HFFc6 (cell line): ENCODE results near the gene SLC9A7. TPM values are rescaled to one million over a fixed set of nuclear protein-coding genes. Genes with fewer than 3 reads are reported as not detected.

ENCODE experiments used
- DNase-seq: peaks from one replicate; pipeline ENCODE4 v3.0.0-alpha.2; 2018
- H3K27ac Mint-ChIP-seq: 2 replicates; pipeline ENCODE4 v1.8.0; 2020; ENCODE audit warnings: mild to moderate bottlenecking, mixed read lengths
- H3K27me3 Mint-ChIP-seq: 2 replicates; pipeline ENCODE4 v1.8.0; 2021; ENCODE audit warnings: mild to moderate bottlenecking, moderate library complexity, mixed read lengths; ENCODE audit not compliant: insufficient read depth
- H3K36me3 Mint-ChIP-seq: 2 replicates; pipeline ENCODE4 v1.8.0; 2021; ENCODE audit warnings: low read depth, mixed read lengths
- H3K4me1 Mint-ChIP-seq: 2 replicates; pipeline ENCODE4 v1.8.0; 2020; ENCODE audit warnings: low read depth, mixed read lengths
- H3K4me3 Mint-ChIP-seq: 2 replicates; pipeline ENCODE4 v1.8.0; 2020; ENCODE audit warnings: mild to moderate bottlenecking, moderate library complexity, mixed read lengths
- H3K9me3 Mint-ChIP-seq: 2 replicates; pipeline ENCODE4 v1.8.0; 2020; ENCODE audit warnings: mild to moderate bottlenecking, mixed read lengths
- total RNA-seq, 6 experiments: library from RNA; stranded (reverse); fragmentation: NEBNext Ultra II Directional; extraction: Animal tissue kit (Norgen Biotek cat#: 25700); gene quantifications; 2 replicates in 1 of 6; 3 replicates in 5 of 6; pipeline ENCODE4 v1.2.3, GENCODE V29; 2021
- TF ChIP-seq, protein P1 (sequence below): fragments of 200-600 bp; sonication (generic); IDR thresholded peaks from 2 replicates; pipeline ENCODE4 v1.5.0; 2021; ENCODE audit warnings: antibody characterized with exemption, mild to moderate bottlenecking

Gene SLC9A7
- total RNA-seq, 6 experiments from 2014 or later: 41.8 to 54.1 (median 45.7) TPM

DNA sequence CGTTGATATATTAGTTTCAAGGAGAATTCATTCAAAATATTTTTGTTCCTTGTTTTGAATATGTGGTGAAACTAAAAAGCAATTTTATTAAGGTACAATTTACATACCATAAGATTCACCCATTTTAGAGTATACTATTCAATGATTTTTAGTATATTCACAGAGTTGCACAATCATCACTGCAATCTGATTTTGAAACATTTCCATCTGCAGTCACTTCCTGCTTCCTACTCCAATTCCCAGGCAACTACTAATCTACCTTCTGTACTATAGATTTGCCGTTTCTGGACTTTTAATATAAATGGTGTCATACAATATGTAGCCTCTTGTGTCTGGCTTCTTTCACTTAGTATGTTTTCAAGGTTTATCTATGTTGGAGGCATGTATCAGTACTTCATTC, 71.3 kb downstream of the SLC9A7 start:
- TF ChIP-seq, protein P1, sequence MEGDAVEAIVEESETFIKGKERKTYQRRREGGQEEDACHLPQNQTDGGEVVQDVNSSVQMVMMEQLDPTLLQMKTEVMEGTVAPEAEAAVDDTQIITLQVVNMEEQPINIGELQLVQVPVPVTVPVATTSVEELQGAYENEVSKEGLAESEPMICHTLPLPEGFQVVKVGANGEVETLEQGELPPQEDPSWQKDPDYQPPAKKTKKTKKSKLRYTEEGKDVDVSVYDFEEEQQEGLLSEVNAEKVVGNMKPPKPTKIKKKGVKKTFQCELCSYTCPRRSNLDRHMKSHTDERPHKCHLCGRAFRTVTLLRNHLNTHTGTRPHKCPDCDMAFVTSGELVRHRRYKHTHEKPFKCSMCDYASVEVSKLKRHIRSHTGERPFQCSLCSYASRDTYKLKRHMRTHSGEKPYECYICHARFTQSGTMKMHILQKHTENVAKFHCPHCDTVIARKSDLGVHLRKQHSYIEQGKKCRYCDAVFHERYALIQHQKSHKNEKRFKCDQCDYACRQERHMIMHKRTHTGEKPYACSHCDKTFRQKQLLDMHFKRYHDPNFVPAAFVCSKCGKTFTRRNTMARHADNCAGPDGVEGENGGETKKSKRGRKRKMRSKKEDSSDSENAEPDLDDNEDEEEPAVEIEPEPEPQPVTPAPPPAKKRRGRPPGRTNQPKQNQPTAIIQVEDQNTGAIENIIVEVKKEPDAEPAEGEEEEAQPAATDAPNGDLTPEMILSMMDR: no peak
- H3K36me3 Mint-ChIP-seq: no peaks in the 10 kb centered on the region
- no peak for DNase-seq
- no peaks in the 10 kb centered on the region for H3K9me3 Mint-ChIP-seq
- no peaks in the 10 kb centered on the region for H3K27me3 Mint-ChIP-seq
- H3K4me1 Mint-ChIP-seq: peaks cover 29% of the 10 kb centered on the region
- H3K27ac Mint-ChIP-seq: no peak overlapping the region
- H3K4me3 Mint-ChIP-seq: no peak overlapping the region

DNA sequence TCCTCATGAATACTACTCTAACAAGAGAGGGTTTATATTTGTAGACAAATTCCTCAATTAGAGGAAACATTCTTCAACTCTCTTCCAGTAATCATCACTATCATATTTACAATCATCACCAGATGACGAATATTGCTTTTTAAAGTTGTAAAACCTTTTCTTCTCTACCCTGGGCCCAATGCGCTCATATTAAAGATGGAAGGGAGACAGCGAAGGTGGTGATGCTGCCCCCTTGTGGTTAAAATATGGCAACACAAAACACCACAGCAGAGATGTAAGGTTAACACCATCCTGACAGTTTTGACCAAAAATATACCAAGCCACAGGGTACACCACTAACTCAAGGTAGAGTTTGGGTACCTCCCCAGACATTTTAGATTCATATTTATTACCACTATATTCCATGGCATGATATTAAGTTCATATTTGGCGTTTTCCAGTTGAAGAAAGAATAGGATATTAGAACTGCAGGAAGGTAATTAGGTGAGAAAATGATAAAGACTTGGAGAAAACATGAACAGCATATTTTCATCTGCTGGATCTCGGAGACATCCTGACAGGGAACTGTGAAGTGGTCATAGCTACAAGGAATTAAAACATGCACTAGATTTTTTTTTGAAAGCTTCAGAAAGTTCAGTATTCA, 72.8 kb downstream of the SLC9A7 start:
- peak; percentile 5 for DNase-seq
- no peaks in the 10 kb centered on the region for H3K9me3 Mint-ChIP-seq
- TF ChIP-seq, protein P1: peak; percentile 85
- H3K4me1 Mint-ChIP-seq: peaks cover 40% of the 10 kb centered on the region
- no peaks in the 10 kb centered on the region for H3K27me3 Mint-ChIP-seq
- H3K4me3 Mint-ChIP-seq: no peak overlapping the region
- H3K27ac Mint-ChIP-seq: no peak overlapping the region
- H3K36me3 Mint-ChIP-seq: peaks cover 4% of the 10 kb centered on the region; the same call in 1 of the 2 replicates

DNA sequence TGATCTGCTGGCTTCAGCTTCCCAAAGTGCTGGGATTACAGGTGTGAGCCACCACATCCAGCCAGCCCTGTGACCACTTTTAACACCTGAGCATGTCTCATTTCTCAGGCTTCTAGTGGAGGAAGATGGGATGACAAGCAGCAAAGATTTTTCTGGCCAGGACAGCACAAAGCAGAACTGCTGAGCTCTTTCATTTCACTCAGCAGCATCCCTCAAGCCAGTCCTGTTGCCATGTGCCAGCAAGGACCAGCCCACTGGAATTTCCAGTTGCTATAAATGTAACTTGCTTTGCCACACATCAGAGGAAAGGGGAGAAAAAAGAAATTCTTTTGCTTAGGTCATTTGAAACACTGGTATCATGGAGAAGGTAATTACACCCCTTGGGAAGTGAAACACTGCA, 75.9 kb downstream of the SLC9A7 start:
- Mint-ChIP-seq H3K27me3 (no peaks in the 10 kb centered on the region), H3K36me3 (peaks cover 4% of the 10 kb centered on the region; the same call in 1 of the 2 replicates), H3K4me1 (peaks cover 40% of the 10 kb centered on the region), H3K9me3 (no peaks in the 10 kb centered on the region), H3K4me3 (no peak overlapping the region), H3K27ac (peak overlapping the region; percentile 42; the same call in 1 of the 2 replicates)
- no peak for DNase-seq
- TF ChIP-seq, protein P1: peak; percentile 36

DNA sequence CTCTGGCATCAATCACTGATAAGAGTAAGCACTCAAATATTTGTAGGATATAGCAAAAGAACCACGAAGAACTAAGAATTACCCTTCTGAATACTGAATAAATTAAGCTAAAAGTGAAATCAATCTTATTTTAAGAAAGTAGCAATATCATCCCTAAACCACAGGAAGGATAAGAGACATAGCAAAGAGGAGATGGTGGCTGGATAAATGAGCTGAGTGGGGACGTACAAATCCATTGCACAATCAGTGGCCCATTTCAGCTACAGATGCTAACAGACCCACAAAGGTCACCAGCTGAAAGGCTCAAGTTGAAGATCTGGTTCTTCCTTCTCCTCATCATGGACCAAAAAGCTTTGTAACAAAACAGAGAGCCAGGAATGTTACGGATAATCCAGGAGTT, 77.1 kb downstream of the SLC9A7 start:
- peaks cover 4% of the 10 kb centered on the region; the same call in 1 of the 2 replicates for H3K36me3 Mint-ChIP-seq
- no peak overlapping the region; the same call in 1 of the 2 replicates for H3K27ac Mint-ChIP-seq
- no peaks in the 10 kb centered on the region for H3K9me3 Mint-ChIP-seq
- H3K27me3 Mint-ChIP-seq: no peaks in the 10 kb centered on the region
- H3K4me1 Mint-ChIP-seq: peaks cover 34% of the 10 kb centered on the region
- DNase-seq: no peak
- no peak overlapping the region for H3K4me3 Mint-ChIP-seq
- TF ChIP-seq, protein P1: no peak

DNA sequence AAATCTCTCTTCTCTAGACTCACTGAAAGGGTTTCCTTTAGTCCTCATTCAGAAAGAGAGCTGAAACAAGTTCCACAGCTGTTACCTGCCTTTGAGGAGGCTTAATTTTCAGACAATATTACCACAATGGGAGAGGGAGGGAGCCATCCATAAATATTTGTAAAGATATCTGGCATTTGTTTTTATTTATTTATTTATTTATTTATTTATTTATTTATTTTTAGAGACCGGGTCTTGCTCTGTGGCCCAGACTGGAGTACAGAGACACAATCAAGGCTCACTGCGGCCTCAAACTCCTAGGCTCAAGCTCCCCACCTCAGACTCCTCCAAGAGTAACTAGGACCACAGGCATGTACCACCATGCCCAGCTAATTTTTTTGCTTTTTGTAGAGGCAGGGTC, 80.7 kb downstream of the SLC9A7 start:
- H3K4me1 Mint-ChIP-seq: peaks cover 15% of the 10 kb centered on the region
- TF ChIP-seq, protein P1: no peak

More for the DNA sequence above, 80.7 kb downstream of the SLC9A7 start:
- Mint-ChIP-seq H3K36me3 (peaks cover 4% of the 10 kb centered on the region; the same call in 1 of the 2 replicates), H3K4me3 (no peak overlapping the region), H3K9me3 (no peaks in the 10 kb centered on the region), H3K27ac (no peak overlapping the region), H3K27me3 (no peaks in the 10 kb centered on the region)
- DNase-seq: no peak
